Osteoblast (primary cell): ENCODE data around the gene NTNG1. TPM values are rescaled to one million over a fixed set of nuclear protein-coding genes. Genes with fewer than 3 reads are reported as not detected.
A peak's percentile ranks its signal among the peaks of the same experiment; 100 is the strongest.

Source experiments
- DNase-seq: peaks from one replicate; pipeline ENCODE4 v3.0.0; 2011; ENCODE audit warnings: low spot score, mixed read lengths; ENCODE audit not compliant: insufficient read length; ENCODE audit errors: missing footprints
- H2AFZ ChIP-seq: 2 replicates; pipeline ENCODE4 v1.6.0; 2011; ENCODE audit warnings: mild to moderate bottlenecking, low read length
- H3K27ac ChIP-seq: 2 replicates; pipeline ENCODE4 v1.5.1; 2011; ENCODE audit warnings: mild to moderate bottlenecking, low read depth, low read length, moderate library complexity
- H3K27me3 ChIP-seq: 2 replicates; pipeline ENCODE4 v1.6.0; 2012; ENCODE audit warnings: mild to moderate bottlenecking, control low read depth, inconsistent platforms, low read length, moderate library complexity; ENCODE audit not compliant: insufficient read depth
- H3K36me3 ChIP-seq: 2 replicates; pipeline ENCODE4 v1.5.1; 2011; ENCODE audit warnings: mild to moderate bottlenecking, low read length, control low read depth, moderate library complexity; ENCODE audit not compliant: insufficient read depth
- H3K4me1 ChIP-seq: 2 replicates; pipeline ENCODE4 v1.5.1; 2011; ENCODE audit warnings: mild to moderate bottlenecking, low read length, control low read depth, moderate library complexity; ENCODE audit not compliant: insufficient read depth
- H3K4me2 ChIP-seq: 2 replicates; pipeline ENCODE4 v1.6.0; 2011; ENCODE audit warnings: mild to moderate bottlenecking, low read length; ENCODE audit not compliant: insufficient read depth
- H3K4me3 ChIP-seq: fragments of 200-600 bp; sonication (generic); 3 replicates; pipeline ENCODE4 v1.5.1; 2012; ENCODE audit warnings: mild to moderate bottlenecking, low read length, inconsistent platforms; ENCODE audit not compliant: insufficient read depth
- H3K79me2 ChIP-seq: 2 replicates; pipeline ENCODE4 v1.6.0; 2012; ENCODE audit warnings: mild to moderate bottlenecking, low read length, control low read depth, inconsistent platforms; ENCODE audit not compliant: insufficient read depth
- H3K9me3 ChIP-seq: 2 replicates; pipeline ENCODE4 v1.5.1; 2011; ENCODE audit warnings: low read depth, low read length, control low read depth
- H4K20me1 ChIP-seq: 2 replicates; pipeline ENCODE4 v1.6.0; 2012; ENCODE audit warnings: mild to moderate bottlenecking, low read length, control low read depth; ENCODE audit not compliant: insufficient read depth
- CTCF ChIP-seq: IDR thresholded peaks from 2 replicates; pipeline ENCODE4 v1.5.1; 2011; ENCODE audit warnings: mild to moderate bottlenecking, low read depth, low read length, moderate library complexity; ENCODE audit errors: extremely low read depth
- total RNA-seq: library from RNA; depleted of rRNA; stranded (reverse); fragments of >200 nt; gene quantifications from 2 replicates; pipeline ENCODE4 v1.2.3, GENCODE V29; 2012

NTNG1 gene
- total RNA-seq, 1 donor = 3.6 TPM

- H3K4me2 ChIP-seq = peak overlapping the region; percentile 57
- H3K4me1 ChIP-seq = no peaks in the 10 kb centered on the region
- H3K79me2 ChIP-seq = no peaks in the 10 kb centered on the region
- H3K9me3 ChIP-seq = no peaks in the 10 kb centered on the region
- TF ChIP-seq CTCF = no peak
- H3K36me3 ChIP-seq = no peaks in the 10 kb centered on the region
- H4K20me1 ChIP-seq = no peaks in the 10 kb centered on the region
- H2AFZ ChIP-seq = peak overlapping the region; percentile 55
- no peak for DNase-seq
- peak overlapping the region; percentile 17 for H3K4me3 ChIP-seq
- H3K27ac ChIP-seq = no peak overlapping the region
- H3K27me3 ChIP-seq = no peaks in the 10 kb centered on the region
Observed at GRCh38 chr1:107273515-107273914, 132.7 kb downstream of the NTNG1 start.

GRCh38 chr1:107274227-107274626 is 133.4 kb downstream of the NTNG1 start:
- H3K36me3 ChIP-seq = no peaks in the 10 kb centered on the region
- no peak overlapping the region for H2AFZ ChIP-seq
- H3K9me3 ChIP-seq = no peaks in the 10 kb centered on the region
- no peak overlapping the region for H3K27ac ChIP-seq
- no peak overlapping the region for H3K4me3 ChIP-seq
- DNase-seq = no peak
- H3K4me2 ChIP-seq = no peak overlapping the region
- no peak for TF ChIP-seq CTCF
- H3K4me1 ChIP-seq = no peaks in the 10 kb centered on the region
- H4K20me1 ChIP-seq = no peaks in the 10 kb centered on the region
- no peaks in the 10 kb centered on the region for H3K79me2 ChIP-seq
- no peaks in the 10 kb centered on the region for H3K27me3 ChIP-seq

- Histone ChIP-seq H2AFZ (no peak overlapping the region), H3K9me3 (no peaks in the 10 kb centered on the region), H3K79me2 (no peaks in the 10 kb centered on the region), H3K4me3 (no peak overlapping the region), H4K20me1 (no peaks in the 10 kb centered on the region), H3K4me2 (no peak overlapping the region), H3K36me3 (no peaks in the 10 kb centered on the region), H3K4me1 (no peaks in the 10 kb centered on the region), H3K27ac (no peak overlapping the region), H3K27me3 (no peaks in the 10 kb centered on the region)
- TF ChIP-seq CTCF = no peak
- DNase-seq = no peak
Observed at GRCh38 chr1:107276247-107276646, 135.4 kb downstream of the NTNG1 start.

GRCh38 chr1:107277022-107277421 is 136.2 kb downstream of the NTNG1 start:
- no peaks in the 10 kb centered on the region for H3K36me3 ChIP-seq
- no peaks in the 10 kb centered on the region for H3K79me2 ChIP-seq
- peak overlapping the region; percentile 74 for H2AFZ ChIP-seq
- H3K9me3 ChIP-seq = no peaks in the 10 kb centered on the region
- peak; percentile 60 for DNase-seq
- peak; percentile 52 for TF ChIP-seq CTCF
- H3K4me2 ChIP-seq = no peak overlapping the region
- no peaks in the 10 kb centered on the region for H3K4me1 ChIP-seq
- H4K20me1 ChIP-seq = no peaks in the 10 kb centered on the region
- no peak overlapping the region for H3K4me3 ChIP-seq
- no peak overlapping the region for H3K27ac ChIP-seq
- H3K27me3 ChIP-seq = no peaks in the 10 kb centered on the region
